Activated B cell treated with CpG ODN at 0.5 μM for 24 hours (primary cell): ENCODE results near the gene PRSS8. TPM values are rescaled to one million over a fixed set of nuclear protein-coding genes. Genes with fewer than 3 reads are reported as not detected.

Source experiments
- ATAC-seq: fragments of 200-7000 bp; cut with Tn5 transposase; one replicate; pipeline ENCODE4 v1.10.0; 2021; ENCODE audit warnings: low read depth, mild to moderate bottlenecking, moderate library complexity
- CTCF ChIA-PET: fragments of 350-600 bp; sonication (Branson Sonifier 250); formaldehyde crosslinking; loops from one replicate; lab custom pipeline; 2021; ENCODE audit warnings: antibody characterized with exemption; lab: Charles Lee
- POLR2A ChIA-PET: fragments of 350-600 bp; sonication (Branson Sonifier 250); formaldehyde crosslinking; loops from one replicate; lab custom pipeline; 2021; ENCODE audit warnings: antibody characterized with exemption; lab: Charles Lee
- DNase-seq: peaks from one replicate; pipeline ENCODE4 v3.0.0; 2022
- H3K27ac Mint-ChIP-seq: one replicate; pipeline ENCODE4 v1.8.0; 2020; ENCODE audit warnings: mixed read lengths
- H3K27me3 Mint-ChIP-seq: one replicate; pipeline ENCODE4 v1.8.0; 2021; ENCODE audit warnings: mixed read lengths
- H3K36me3 Mint-ChIP-seq: one replicate; pipeline ENCODE4 v1.8.0; 2021; ENCODE audit warnings: low read depth, mixed read lengths
- H3K4me1 Mint-ChIP-seq: one replicate; pipeline ENCODE4 v1.8.0; 2021; ENCODE audit warnings: mixed read lengths
- H3K4me3 Mint-ChIP-seq: one replicate; pipeline ENCODE4 v1.8.0; 2020; ENCODE audit warnings: mild to moderate bottlenecking, mixed read lengths
- H3K9me3 Mint-ChIP-seq: one replicate; pipeline ENCODE4 v1.8.0; 2020; ENCODE audit warnings: mixed read lengths
- CTCF ChIP-seq: fragments of 200-600 bp; IDR thresholded peaks from one replicate; pipeline ENCODE4 v1.8.0; 2022; ENCODE audit warnings: antibody characterized with exemption, mild to moderate bottlenecking
- intact Hi-C: fragments of 100-400 bp; cut with micrococcal nuclease; formaldehyde crosslinking; loops from one replicate; pipeline ENCODE4 v1.15.1; 2024
- total RNA-seq: library from RNA; stranded (reverse); gene quantifications from 2 replicates; pipeline ENCODE4 v1.2.3, GENCODE V29; 2022

Gene PRSS8
- total RNA-seq, 1 donor from 2014 or later, result not detected

GRCh38 chr16:31114468-31114867, 21.1 kb downstream of the PRSS8 start:
- peaks cover 25% of the 10 kb centered on the region for H3K4me1 Mint-ChIP-seq
- POLR2A ChIA-PET, result interaction anchor here (0.7 kb wide), 1 partner anchor 82 kb away, joined by 5 read pairs; no protein-coding TSS in a partner anchor
- no peaks in the 10 kb centered on the region for H3K9me3 Mint-ChIP-seq
- no peaks in the 10 kb centered on the region for H3K27me3 Mint-ChIP-seq
- H3K36me3 Mint-ChIP-seq, result peaks cover 47% of the 10 kb centered on the region
- CTCF ChIA-PET, result no interaction called here
- no peak for ATAC-seq
- no peak for TF ChIP-seq CTCF
- intact Hi-C loops, result loop anchor here (10.0 kb wide), 1 partner anchor 220 kb away; no protein-coding TSS in a partner anchor
- H3K4me3 Mint-ChIP-seq, result no peak overlapping the region
- no peak for DNase-seq
- no peak overlapping the region for H3K27ac Mint-ChIP-seq

GRCh38 chr16:31113121-31114120, 22.1 kb downstream of the PRSS8 start:
- H3K27me3 Mint-ChIP-seq, result no peaks in the 10 kb centered on the region
- no peak for DNase-seq
- intact Hi-C loops, result loop anchor here (10.0 kb wide), 1 partner anchor 221 kb away; no protein-coding TSS in a partner anchor
- no peak overlapping the region for H3K4me3 Mint-ChIP-seq
- H3K36me3 Mint-ChIP-seq, result peaks cover 38% of the 10 kb centered on the region
- no peak overlapping the region for H3K27ac Mint-ChIP-seq
- ChIA-PET POLR2A (interaction anchor here (0.6 kb wide), 1 partner anchor 10 kb away, joined by 3 read pairs; no protein-coding TSS in a partner anchor), CTCF (no interaction called here)
- TF ChIP-seq CTCF, result no peak
- peaks cover 23% of the 10 kb centered on the region for H3K4me1 Mint-ChIP-seq
- ATAC-seq, result no peak
- no peaks in the 10 kb centered on the region for H3K9me3 Mint-ChIP-seq

DNA sequence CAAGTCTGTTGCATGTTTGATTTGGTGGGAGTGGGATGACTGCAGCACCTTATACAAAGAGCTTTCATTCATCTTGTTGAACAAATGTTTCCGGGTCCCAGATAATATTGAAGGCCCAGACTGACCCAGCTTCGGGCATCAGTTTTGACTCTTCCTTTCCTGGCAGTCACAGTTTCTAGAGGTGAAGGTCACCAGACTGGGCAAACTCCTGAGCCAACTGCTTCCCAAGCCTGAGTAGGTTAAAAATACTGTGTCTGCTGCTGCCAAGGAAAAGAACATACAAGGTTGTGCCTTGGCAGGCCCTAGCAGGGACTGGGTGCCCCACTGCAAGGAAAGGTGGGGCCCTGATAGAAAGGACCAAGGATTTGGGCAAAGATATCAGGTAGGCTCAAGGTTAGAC, 22.8 kb downstream of the PRSS8 start:
- no peak overlapping the region for H3K4me3 Mint-ChIP-seq
- POLR2A ChIA-PET, result interaction anchor here (0.6 kb wide), 1 partner anchor 10 kb away, joined by 3 read pairs; no protein-coding TSS in a partner anchor
- H3K27me3 Mint-ChIP-seq, result no peaks in the 10 kb centered on the region
- H3K4me1 Mint-ChIP-seq, result peaks cover 21% of the 10 kb centered on the region
- H3K9me3 Mint-ChIP-seq, result no peaks in the 10 kb centered on the region
- no peak for DNase-seq
- CTCF ChIA-PET, result no interaction called here
- H3K27ac Mint-ChIP-seq, result no peak overlapping the region
- TF ChIP-seq CTCF, result no peak
- H3K36me3 Mint-ChIP-seq, result peaks cover 33% of the 10 kb centered on the region
- intact Hi-C loops, result loop anchor here (10.0 kb wide), 1 partner anchor 222 kb away; no protein-coding TSS in a partner anchor
- ATAC-seq, result no peak

GRCh38 chr16:31111881-31112466, 23.6 kb downstream of the PRSS8 start:
- H3K9me3 Mint-ChIP-seq, result no peaks in the 10 kb centered on the region
- no peak overlapping the region for H3K27ac Mint-ChIP-seq
- peaks cover 24% of the 10 kb centered on the region for H3K4me1 Mint-ChIP-seq
- intact Hi-C loops, result loop anchor here (10.0 kb wide), 1 partner anchor 223 kb away; no protein-coding TSS in a partner anchor
- DNase-seq (no peak), ATAC-seq (no peak)
- ChIA-PET POLR2A (no interaction called here), CTCF (no interaction called here)
- no peak overlapping the region for H3K4me3 Mint-ChIP-seq
- no peaks in the 10 kb centered on the region for H3K27me3 Mint-ChIP-seq
- H3K36me3 Mint-ChIP-seq, result peaks cover 32% of the 10 kb centered on the region
- no peak for TF ChIP-seq CTCF
